Psoas muscle (tissue), 8 donors: ENCODE data around the gene SEMG2. TPM values are rescaled to one million over a fixed set of nuclear protein-coding genes. Genes with fewer than 3 reads are reported as not detected.

Experiments used
- ATAC-seq, 4 donors: fragments of 200-7000 bp; cut with Tn5 transposase; one replicate each; pipeline ENCODE4 v1.9.1; 2020; ENCODE audit warnings: moderate library complexity in 3 of 4, mild to moderate bottlenecking in 2 of 4
- DNase-seq, 2 donors: peaks; one replicate each; pipeline ENCODE4 v3.0.0-alpha.2; 2020
- H3K27ac ChIP-seq: fragments of 200-600 bp; one replicate; pipeline ENCODE4 v1.8.0; 2022
- H3K27me3 ChIP-seq, 3 donors: fragments of 200-600 bp in 1 of 3; one replicate each; pipeline versions ENCODE4 v1.6.1 to v1.8.0; 2013 to 2022; ENCODE audit warnings: low read length in 2 of 3, mild to moderate bottlenecking in 2 of 3, moderate library complexity in 1 of 3; ENCODE audit not compliant: insufficient read depth in 3 of 3
- H3K36me3 ChIP-seq, 2 donors: fragments of 200-600 bp in 1 of 2; one replicate each; pipeline versions ENCODE4 v1.6.1 to v1.8.0; 2013 to 2022; ENCODE audit warnings: low read depth in 1 of 2, mild to moderate bottlenecking in 1 of 2, moderate library complexity in 1 of 2; ENCODE audit not compliant: insufficient read depth in 1 of 2
- H3K4me1 ChIP-seq: fragments of 200-600 bp; one replicate; pipeline ENCODE4 v1.8.0; 2022
- H3K4me3 ChIP-seq: fragments of 200-600 bp; one replicate; pipeline ENCODE4 v1.8.0; 2022; ENCODE audit warnings: mild to moderate bottlenecking
- H3K9me3 ChIP-seq: fragments of 200-600 bp; one replicate; pipeline ENCODE4 v1.8.0; 2022
- CTCF ChIP-seq: fragments of 200-600 bp; IDR thresholded peaks from one replicate; pipeline ENCODE4 v1.8.0; 2022; ENCODE audit warnings: antibody characterized with exemption
- WGBS, 3 donors: extraction: QIAGEN DNeasy Blood & Tissue Kit; methylation state at CpG; one replicate each; pipeline versions ENCODE4 v1.1.6 to v1.1.7; 2013; 5-methylcytosine and 5-hydroxymethylcytosine counted together
- intact Hi-C, 2 donors: fragments of 100-400 bp; cut with DNase I; formaldehyde crosslinking; loops; one replicate each; pipeline versions ENCODE4 v1.11.0 to v1.14.2; 2022
- polyA plus RNA-seq, 3 donors: library from polyadenylated mRNA; stranded (reverse); fragments of 200-250 nt; gene quantifications; one replicate each; pipeline ENCODE4 v1.2.3, GENCODE V29; 2013
- total RNA-seq, 4 donors: library from RNA; stranded (reverse); fragmentation: NEBNext Ultra II Directional in 2 of 4; extraction: Animal tissue kit (Norgen Biotek cat#: 25700) in 2 of 4; gene quantifications; one replicate each; pipeline versions ENCODE4 v1.2.1 to v1.2.4, GENCODE V29; 2021 to 2023
- donor health status: healthy with polysubstance abuse.
- donor health status: DM: no; HTN: no; CAD: no; lungs with moderate emphysema.
- donor health status: Bipolar disorder and iron deficiency.
- donor health status: healthy.
- donor health status: DM: yes; HTN: yes; CAD: no.
- donor health status: DM: no; HTN: no; CAD: no.
- donor health status: DM: no; HTN: no; CAD: no.
- donor health status: DM: yes; HTN: yes; CAD: no.

SEMG2 gene
- total and polyA plus RNA-seq, 7 donors = not detected

- no peak for ATAC-seq
Measured at GRCh38 chr20:45218636-45219035, 2.5 kb upstream of the SEMG2 start.

GRCh38 chr20:45223136-45223535, 2.0 kb downstream of the SEMG2 start:
- intact Hi-C loops = no loop called here
- no peaks in the 10 kb centered on the region for H3K9me3 ChIP-seq
- no peak overlapping the region for H3K4me3 ChIP-seq
- no peaks in the 10 kb centered on the region for H3K4me1 ChIP-seq
- H3K27ac ChIP-seq = no peak overlapping the region
- TF ChIP-seq CTCF = no peak
- no peaks in the 10 kb centered on the region for H3K36me3 ChIP-seq
- DNase-seq (no peak), ATAC-seq (no peak)
- peaks cover 2 to 6% (median 5%) of the 10 kb centered on the region in 3 donors for H3K27me3 ChIP-seq

More at GRCh38 chr20:45218636-45219035, 2.5 kb upstream of the SEMG2 start:
- no peak overlapping the region for H3K27ac ChIP-seq
- no peak overlapping the region for H3K4me3 ChIP-seq
- WGBS, 3 donors = 67 to 97% (median 75%) methylated on average over 2 of the region's 2 CpGs
- no peak for DNase-seq
- peaks cover 0 to 6% (median 5%) of the 10 kb centered on the region in 3 donors for H3K27me3 ChIP-seq
- TF ChIP-seq CTCF = no peak
- H3K36me3 ChIP-seq = no peaks in the 10 kb centered on the region
- intact Hi-C loops = no loop called here
- H3K4me1 ChIP-seq = no peaks in the 10 kb centered on the region
- no peaks in the 10 kb centered on the region for H3K9me3 ChIP-seq

GRCh38 chr20:45226287-45226686, 5.1 kb downstream of the SEMG2 start:
- Histone ChIP-seq H3K27ac (no peak overlapping the region), H3K4me1 (no peaks in the 10 kb centered on the region), H3K36me3 (no peaks in the 10 kb centered on the region), H3K27me3 (peaks cover 4 to 6% (median 5%) of the 10 kb centered on the region in 3 donors), H3K9me3 (no peaks in the 10 kb centered on the region), H3K4me3 (no peak overlapping the region)
- ATAC-seq = no peak
- no peak for DNase-seq
- no peak for TF ChIP-seq CTCF
- WGBS, 3 donors = 80 to 88% (median 87%) methylated on average over 1 of the region's 1 CpG
- intact Hi-C loops = no loop called here

GRCh38 chr20:45229264-45230056, 8.3 kb downstream of the SEMG2 start:
- no peak for ATAC-seq
- peaks cover 8% of the 10 kb centered on the region for H3K9me3 ChIP-seq
- no peaks in the 10 kb centered on the region for H3K4me1 ChIP-seq
- DNase-seq = no peak
- H3K27me3 ChIP-seq = peaks cover 0 to 7% (median 6%) of the 10 kb centered on the region in 3 donors
- no peak overlapping the region for H3K4me3 ChIP-seq
- no peaks in the 10 kb centered on the region for H3K36me3 ChIP-seq
- intact Hi-C loops = no loop called here
- TF ChIP-seq CTCF = no peak
- no peak overlapping the region for H3K27ac ChIP-seq
- WGBS, 3 donors = 64 to 70% (median 64%) methylated on average over 18 of the region's 18 CpGs

GRCh38 chr20:45230631-45231030, 9.5 kb downstream of the SEMG2 start:
- intact Hi-C loops = no loop called here
- no peak overlapping the region for H3K27ac ChIP-seq
- H3K4me1 ChIP-seq = no peaks in the 10 kb centered on the region
- DNase-seq = no peak
- ATAC-seq = no peak
- peaks cover 11% of the 10 kb centered on the region for H3K9me3 ChIP-seq
- 56 to 73% (median 64%) methylated on average over 9 of the region's 9 CpGs for WGBS, 3 donors
- H3K36me3 ChIP-seq = no peaks in the 10 kb centered on the region
- H3K4me3 ChIP-seq = no peak overlapping the region
- peaks cover 0 to 8% (median 6%) of the 10 kb centered on the region in 3 donors for H3K27me3 ChIP-seq
- no peak for TF ChIP-seq CTCF
